OCI-LY7 (cell line): Measurements from ENCODE around the gene CD6. TPM values are rescaled to one million over a fixed set of nuclear protein-coding genes. Genes with fewer than 3 reads are reported as not detected.

Experiments used
- BruUV-seq: library from RNA; stranded (reverse); fragments of 400-500 nt; replicated peaks from 2 replicates; lab custom pipeline; 2021; lab: Mats Ljungman, UMichigan
- CTCF ChIA-PET: fragments of 300-600 bp; sonication (Branson Sonifier 250); formaldehyde crosslinking; loops from one replicate; lab custom pipeline; 2022; ENCODE audit warnings: antibody characterized with exemption; ENCODE audit not compliant: unreplicated experiment; lab: Charles Lee
- POLR2A ChIA-PET: fragments of 300-600 bp; sonication (Branson Sonifier 250); formaldehyde crosslinking; loops from one replicate; lab custom pipeline; 2022; ENCODE audit warnings: antibody characterized with exemption; lab: Charles Lee
- DNase-seq: peaks from one replicate; pipeline ENCODE4 v3.0.0-alpha.2; 2015; ENCODE audit warnings: low spot score
- H2AFZ ChIP-seq: fragments of 200-600 bp; sonication (generic), shearing (Covaris generic); 2 replicates; pipeline ENCODE4 v1.6.1; 2014; ENCODE audit warnings: mild to moderate bottlenecking, antibody characterized with exemption, low read length, moderate library complexity
- H3K27ac ChIP-seq: fragments of 200-600 bp; sonication (generic); 2 replicates; pipeline ENCODE4 v1.5.1; 2014; ENCODE audit warnings: mixed run types, low read depth, mild to moderate bottlenecking, moderate library complexity, low read length, inconsistent platforms; ENCODE audit not compliant: poor library complexity, severe bottlenecking
- H3K36me3 ChIP-seq: fragments of 200-600 bp; sonication (generic); 2 replicates; pipeline ENCODE4 v1.6.1; 2014; ENCODE audit warnings: mild to moderate bottlenecking, antibody characterized with exemption, low read length, moderate library complexity, mixed read lengths; ENCODE audit not compliant: insufficient read depth
- H3K4me1 ChIP-seq: fragments of 200-600 bp; sonication (generic); 2 replicates; pipeline ENCODE4 v1.5.1; 2014; ENCODE audit warnings: mild to moderate bottlenecking, low read length; ENCODE audit not compliant: insufficient read depth, poor library complexity, severe bottlenecking
- H3K4me2 ChIP-seq: fragments of 200-600 bp; sonication (generic); 2 replicates; pipeline ENCODE4 v1.6.1; 2014; ENCODE audit warnings: mild to moderate bottlenecking, low read length
- H3K4me3 ChIP-seq: fragments of 200-600 bp; sonication (generic); 2 replicates; pipeline ENCODE4 v1.5.1; 2014; ENCODE audit warnings: mild to moderate bottlenecking, low read depth, low read length; ENCODE audit not compliant: poor library complexity, severe bottlenecking
- H3K79me2 ChIP-seq: fragments of 200-600 bp; sonication (generic); 2 replicates; pipeline ENCODE4 v1.6.1; 2016; ENCODE audit warnings: low read depth, mild to moderate bottlenecking, low read length, moderate library complexity, mixed read lengths; ENCODE audit not compliant: insufficient read depth
- H3K9me2 ChIP-seq: fragments of 200-600 bp; sonication (generic); 2 replicates; pipeline ENCODE4 v1.6.1; 2016; ENCODE audit warnings: mild to moderate bottlenecking, low read length, mixed read lengths; ENCODE audit not compliant: insufficient read depth
- H3K9me3 ChIP-seq: fragments of 200-600 bp; sonication (generic); 2 replicates; pipeline ENCODE4 v1.6.1; 2014; ENCODE audit warnings: mild to moderate bottlenecking, mixed run types, low read length, mixed read lengths
- H4K20me1 ChIP-seq: fragments of 200-600 bp; sonication (generic); 2 replicates; pipeline ENCODE4 v1.6.1; 2014; ENCODE audit warnings: mild to moderate bottlenecking, antibody characterized with exemption, low read length, moderate library complexity, mixed read lengths; ENCODE audit not compliant: insufficient read depth
- EZH2phosphoT487 ChIP-seq: fragments of 200-600 bp; sonication (generic); IDR thresholded peaks from 2 replicates; pipeline ENCODE4 v1.6.1; 2018; ENCODE audit warnings: low read depth, borderline replicate concordance, mild to moderate bottlenecking, mixed run types, antibody characterized with exemption, low read length, moderate library complexity, mixed read lengths
- intact Hi-C: fragments of 100-400 bp; cut with micrococcal nuclease; formaldehyde crosslinking; loops from one replicate; pipeline ENCODE4 v1.10.0; 2022; ENCODE audit not compliant: unreplicated experiment
- total RNA-seq, 2 experiments: library from RNA; depleted of rRNA in 1 of 2; stranded (reverse); fragments of >200 nt in 1 of 2; shearing (Covaris generic) in 1 of 2; gene quantifications; 2 replicates each; pipeline ENCODE4 v1.2.3, GENCODE V29; 2014 to 2022
- TF ChIP-seq, protein P1 (sequence below): fragments of 200-600 bp; sonication (generic); conservative IDR thresholded peaks from 2 replicates; pipeline ENCODE4 v1.5.1; 2014; ENCODE audit warnings: mild to moderate bottlenecking, antibody characterized with exemption, low read length, moderate library complexity, mixed read lengths

The CD6 gene
- total RNA-seq, 2 experiments from 2014 or later: not detected

DNA sequence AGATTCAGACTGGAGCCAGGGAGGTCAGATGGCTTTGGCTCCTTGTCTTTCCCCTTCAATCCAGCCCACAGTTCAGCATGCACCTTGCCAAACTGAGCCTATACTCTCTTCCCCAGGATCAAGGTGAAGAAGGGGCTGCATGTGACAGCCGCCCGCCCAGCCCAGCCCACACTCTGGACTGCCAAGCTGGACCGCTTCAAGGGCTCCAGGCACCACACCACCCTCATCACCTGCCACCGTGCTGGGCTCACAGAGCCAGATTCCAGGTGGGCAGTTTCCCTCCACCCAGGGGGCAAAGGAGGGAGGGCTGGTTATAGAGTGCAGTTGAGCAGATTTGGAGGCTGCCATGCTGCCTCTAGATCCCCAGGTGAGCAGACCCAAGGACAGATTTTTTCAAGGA lies 41.1 kb upstream of the CD6 start:
- Histone ChIP-seq H2AFZ (no peak overlapping the region), H3K9me2 (no peaks in the 10 kb centered on the region), H3K36me3 (no peaks in the 10 kb centered on the region), H3K27ac (no peak overlapping the region), H3K4me1 (peaks cover 39% of the 10 kb centered on the region), H3K79me2 (no peaks in the 10 kb centered on the region), H4K20me1 (no peaks in the 10 kb centered on the region), H3K4me2 (no peak overlapping the region), H3K9me3 (no peaks in the 10 kb centered on the region), H3K4me3 (no peak overlapping the region)
- no peak for DNase-seq
- ChIA-PET CTCF (interaction anchor here (1.0 kb wide), 1 partner anchor 11 kb away, joined by 6 read pairs; no protein-coding TSS in a partner anchor), POLR2A (interaction anchor here (0.9 to 2.3 kb wide), 2 partner anchors 10 to 15 kb away, joined by 4 to 7 read pairs; no protein-coding TSS in a partner anchor)
- TF ChIP-seq EZH2phosphoT487: no peak
- TF ChIP-seq, protein P1, sequence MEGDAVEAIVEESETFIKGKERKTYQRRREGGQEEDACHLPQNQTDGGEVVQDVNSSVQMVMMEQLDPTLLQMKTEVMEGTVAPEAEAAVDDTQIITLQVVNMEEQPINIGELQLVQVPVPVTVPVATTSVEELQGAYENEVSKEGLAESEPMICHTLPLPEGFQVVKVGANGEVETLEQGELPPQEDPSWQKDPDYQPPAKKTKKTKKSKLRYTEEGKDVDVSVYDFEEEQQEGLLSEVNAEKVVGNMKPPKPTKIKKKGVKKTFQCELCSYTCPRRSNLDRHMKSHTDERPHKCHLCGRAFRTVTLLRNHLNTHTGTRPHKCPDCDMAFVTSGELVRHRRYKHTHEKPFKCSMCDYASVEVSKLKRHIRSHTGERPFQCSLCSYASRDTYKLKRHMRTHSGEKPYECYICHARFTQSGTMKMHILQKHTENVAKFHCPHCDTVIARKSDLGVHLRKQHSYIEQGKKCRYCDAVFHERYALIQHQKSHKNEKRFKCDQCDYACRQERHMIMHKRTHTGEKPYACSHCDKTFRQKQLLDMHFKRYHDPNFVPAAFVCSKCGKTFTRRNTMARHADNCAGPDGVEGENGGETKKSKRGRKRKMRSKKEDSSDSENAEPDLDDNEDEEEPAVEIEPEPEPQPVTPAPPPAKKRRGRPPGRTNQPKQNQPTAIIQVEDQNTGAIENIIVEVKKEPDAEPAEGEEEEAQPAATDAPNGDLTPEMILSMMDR: no peak
- intact Hi-C loops: no loop called here
- no TSS peak for BruUV-seq

DNA sequence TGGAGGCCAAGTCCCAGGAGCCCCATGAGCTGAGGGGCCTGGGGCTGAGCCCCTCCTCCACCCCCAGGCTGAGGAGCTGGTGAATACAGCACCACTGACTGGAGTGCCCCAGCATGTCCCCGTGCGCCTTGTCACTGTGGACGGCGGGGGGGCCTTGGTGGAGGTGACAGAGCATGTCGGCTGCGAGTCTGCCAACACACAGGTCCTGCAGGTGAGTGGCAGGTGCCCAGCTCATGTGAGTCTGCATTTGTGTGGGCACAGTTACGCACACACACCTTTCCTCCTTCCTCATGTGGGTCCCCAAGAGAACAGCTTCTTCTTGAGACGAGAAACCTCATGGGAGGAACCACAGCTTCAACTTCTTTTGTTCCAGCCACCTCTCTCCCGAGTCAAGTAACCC lies 39.6 kb upstream of the CD6 start:
- no peaks in the 10 kb centered on the region for H3K9me2 ChIP-seq
- H3K27ac ChIP-seq: peak overlapping the region; percentile 75
- peak overlapping the region; percentile 69 for H3K4me2 ChIP-seq
- no TSS peak for BruUV-seq
- H2AFZ ChIP-seq: peak overlapping the region; percentile 68; the same call in 1 of the 2 replicates
- no peaks in the 10 kb centered on the region for H3K79me2 ChIP-seq
- POLR2A ChIA-PET: interaction anchor here (0.7 to 3.0 kb wide), 7 partner anchors 9 to 89 kb away, joined by 3 to 14 read pairs (median 7); partner anchors contain the start of gene TMEM109
- TF ChIP-seq, protein P1: no peak
- TF ChIP-seq EZH2phosphoT487: no peak
- no peaks in the 10 kb centered on the region for H4K20me1 ChIP-seq
- peak; percentile 48 for DNase-seq
- H3K36me3 ChIP-seq: no peaks in the 10 kb centered on the region
- CTCF ChIA-PET: no interaction called here
- no peaks in the 10 kb centered on the region for H3K9me3 ChIP-seq
- peaks cover 29% of the 10 kb centered on the region for H3K4me1 ChIP-seq
- peak overlapping the region; percentile 21 for H3K4me3 ChIP-seq
- intact Hi-C loops: no loop called here
